BJ (cell line): ENCODE measurements around the gene FBXW5. TPM values are rescaled to one million over a fixed set of nuclear protein-coding genes. Genes with fewer than 3 reads are reported as not detected.

Experiments
- CTCF ChIA-PET: fragments of 350-600 bp; formaldehyde crosslinking; extraction: SDS; loops from one replicate; lab custom pipeline; 2021; ENCODE audit warnings: antibody characterized with exemption, inconsistent platforms; lab: Yijun Ruan, JAX
- POLR2A ChIA-PET: fragments of 300-600 bp; sonication (Branson Sonifier 250); formaldehyde crosslinking; extraction: SDS; loops from one replicate; lab custom pipeline; 2021; ENCODE audit warnings: antibody characterized with exemption; lab: Charles Lee
- DNase-seq: peaks from one replicate; pipeline ENCODE4 v3.0.0-alpha.2; 2011; ENCODE audit warnings: low read depth
- H3K27me3 ChIP-seq: 2 replicates; pipeline ENCODE4 v1.6.0; 2011; ENCODE audit warnings: low read length; ENCODE audit not compliant: control insufficient read depth, insufficient read depth
- H3K36me3 ChIP-seq: 2 replicates; pipeline ENCODE4 v1.5.1; 2011; ENCODE audit warnings: low read length; ENCODE audit not compliant: control insufficient read depth, insufficient read depth
- H3K4me3 ChIP-seq: 2 replicates; pipeline ENCODE4 v1.5.1; 2011; ENCODE audit warnings: low read depth, mild to moderate bottlenecking, control low read depth, low read length
- CTCF ChIP-seq: IDR thresholded peaks from 2 replicates; pipeline ENCODE4 v1.5.1; 2011; ENCODE audit warnings: low read depth, mild to moderate bottlenecking, control low read depth, inconsistent platforms, low read length, moderate library complexity; ENCODE audit not compliant: insufficient read depth
- polyA plus RNA-seq: library from polyadenylated mRNA; depleted of rRNA; stranded (reverse); fragments of >200 nt; gene quantifications from 2 replicates; pipeline ENCODE4 v1.2.3, GENCODE V29; 2011

FBXW5 gene
- polyA plus RNA-seq, 1 experiment: 71.9 TPM

DNA sequence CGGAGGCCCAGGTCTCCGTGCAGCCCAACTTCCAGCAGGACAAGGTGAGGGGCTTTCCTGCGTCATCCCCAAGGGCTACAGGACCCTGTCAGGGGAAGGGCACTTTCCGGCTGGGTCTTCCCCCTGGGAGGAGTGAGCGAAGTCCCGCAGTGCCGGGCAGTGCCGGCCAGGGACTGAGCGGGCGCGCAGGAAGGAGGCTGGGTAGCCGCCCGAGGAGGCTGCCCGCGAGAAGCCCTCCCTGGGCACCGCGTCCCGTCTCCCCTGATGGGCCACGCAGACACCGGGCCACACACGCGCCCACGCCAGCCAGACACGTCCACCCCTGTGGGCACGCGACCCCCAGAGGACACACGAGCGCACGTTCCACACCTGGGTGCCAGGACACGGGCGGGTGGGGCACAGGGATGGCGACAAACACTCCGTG lies 33.1 kb upstream of the FBXW5 start:
- Histone ChIP-seq H3K4me3 (peak overlapping the region; percentile 51), H3K36me3 (no peaks in the 10 kb centered on the region), H3K27me3 (no peaks in the 10 kb centered on the region)
- DNase-seq: no peak
- no peak for TF ChIP-seq CTCF
- CTCF ChIA-PET: interaction anchor here (1.2 kb wide), 2 partner anchors 30 to 57 kb away, joined by 5 read pairs; no protein-coding TSS in a partner anchor
- POLR2A ChIA-PET: interaction anchor here (0.7 kb wide), 1 partner anchor 15 kb away, joined by 3 read pairs; the partner anchor contains the start of gene PAXX

- H3K4me3 ChIP-seq: peak within 1 kb of the TSS; percentile 51
- H3K36me3 ChIP-seq: no peaks in the 10 kb centered on the region
- POLR2A ChIA-PET: no interaction called here
- CTCF ChIA-PET: no interaction called here
- DNase-seq: no peak
- no peaks in the 10 kb centered on the region for H3K27me3 ChIP-seq
- TF ChIP-seq CTCF: no peak
Observed at GRCh38 chr9:136977223-136977622, 32.7 kb upstream of the FBXW5 start, which contains the start of gene PTGDS. PTGDS (plus strand) TSS chr9:136977504; CDS start chr9:136977579, 75 bp downstream.

DNA sequence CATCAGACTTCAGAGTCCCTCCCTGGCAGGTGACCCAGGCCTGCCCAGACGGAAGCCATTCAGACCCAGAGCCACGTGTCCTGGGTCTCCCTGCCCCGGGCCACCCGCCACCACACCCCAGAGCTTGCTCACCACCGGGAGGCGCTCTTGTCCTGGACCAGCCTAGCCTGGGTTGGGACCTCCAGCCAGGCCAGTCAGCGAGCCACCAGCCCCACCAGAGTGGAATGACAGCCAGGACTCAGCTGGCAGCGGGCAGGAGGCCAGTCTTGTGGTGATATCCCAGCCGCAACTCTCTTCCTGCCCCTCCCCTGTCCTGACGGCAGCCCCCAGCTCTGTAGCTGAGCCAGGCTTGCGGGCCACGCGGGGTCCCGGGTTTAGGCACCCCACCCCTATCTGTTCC lies 31.1 kb upstream of the FBXW5 start:
- ChIA-PET CTCF (interaction anchor here (1.4 to 2.5 kb wide), 3 partner anchors 28 to 60 kb away, joined by 4 to 11 read pairs (median 11); no protein-coding TSS in a partner anchor), POLR2A (no interaction called here)
- no peaks in the 10 kb centered on the region for H3K27me3 ChIP-seq
- no peak for DNase-seq
- H3K4me3 ChIP-seq: no peak overlapping the region
- no peaks in the 10 kb centered on the region for H3K36me3 ChIP-seq
- 0 out of 2 replicates have a peak, but pooled peaks have one; percentile 13 for TF ChIP-seq CTCF

GRCh38 chr9:136974817-136975535 lies 30.4 kb upstream of the FBXW5 start:
- POLR2A ChIA-PET: no interaction called here
- H3K4me3 ChIP-seq: no peak overlapping the region
- H3K36me3 ChIP-seq: no peaks in the 10 kb centered on the region
- H3K27me3 ChIP-seq: no peaks in the 10 kb centered on the region
- no peak for DNase-seq
- no peak for TF ChIP-seq CTCF
- CTCF ChIA-PET: interaction anchor here (1.4 to 2.5 kb wide), 3 partner anchors 27 to 61 kb away, joined by 4 to 11 read pairs (median 11); no protein-coding TSS in a partner anchor
